Measurements from ENCODE around the gene AKNAD1.

DNA sequence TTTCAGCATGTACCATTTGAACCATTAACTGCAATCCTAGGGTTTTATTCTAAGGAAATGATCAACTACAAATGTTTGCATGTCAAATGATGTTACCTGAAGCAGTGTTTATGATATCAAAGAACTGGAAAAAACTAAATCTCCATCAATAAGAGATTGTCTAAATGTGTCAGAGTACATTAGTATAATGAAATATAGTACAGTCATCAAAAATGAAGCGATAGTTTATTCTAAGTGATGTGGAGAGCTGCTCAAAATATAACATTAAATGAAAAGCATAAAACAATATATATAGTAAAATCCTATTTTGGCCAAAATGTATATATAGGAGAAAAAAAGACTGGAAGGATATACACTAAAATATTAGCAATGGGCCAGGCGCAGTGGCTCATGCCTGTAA, 24.0 kb downstream of the AKNAD1 start:
- TF ChIP-seq ARNT (IDR thresholded peaks at IDR 0.05) = no peak
- TF ChIP-seq NFRKB (IDR thresholded peaks at IDR 0.05) = no peak
- no peak for TF ChIP-seq SP1 (IDR thresholded peaks at IDR 0.05)
- no peak for TF ChIP-seq SUZ12 (IDR thresholded peaks at IDR 0.05)
- TF ChIP-seq FOXK2 (IDR thresholded peaks at IDR 0.05) = no peak
- no peak for TF ChIP-seq BHLHE40 (IDR thresholded peaks at IDR 0.05; ENCODE audit: borderline replicate concordance)
- no peak for TF ChIP-seq FOXM1 (IDR thresholded peaks at IDR 0.05; ENCODE audit: borderline replicate concordance)
- no peak for TF ChIP-seq LEF1 (IDR thresholded peaks at IDR 0.05; ENCODE audit: borderline replicate concordance)
- no peak for TF ChIP-seq FOXA1 (IDR thresholded peaks at IDR 0.05)
- no peak for TF ChIP-seq TARDBP (IDR thresholded peaks at IDR 0.05)
- TF ChIP-seq ELF4 (IDR thresholded peaks at IDR 0.05) = no peak
- TF ChIP-seq HDGF (IDR thresholded peaks at IDR 0.05; ENCODE audit: borderline replicate concordance) = no peak
- TF ChIP-seq ZNF384 (IDR thresholded peaks at IDR 0.05) = no peak

All from HEK293T (cell line).